Hepatic stellate cell (primary cell): ENCODE measurements around the gene MTHFS.

ENCODE experiments used
- DNase-seq: peaks from one replicate; pipeline ENCODE4 v3.0.0; 2011; ENCODE audit warnings: low spot score

Gene MTHFS

DNA sequence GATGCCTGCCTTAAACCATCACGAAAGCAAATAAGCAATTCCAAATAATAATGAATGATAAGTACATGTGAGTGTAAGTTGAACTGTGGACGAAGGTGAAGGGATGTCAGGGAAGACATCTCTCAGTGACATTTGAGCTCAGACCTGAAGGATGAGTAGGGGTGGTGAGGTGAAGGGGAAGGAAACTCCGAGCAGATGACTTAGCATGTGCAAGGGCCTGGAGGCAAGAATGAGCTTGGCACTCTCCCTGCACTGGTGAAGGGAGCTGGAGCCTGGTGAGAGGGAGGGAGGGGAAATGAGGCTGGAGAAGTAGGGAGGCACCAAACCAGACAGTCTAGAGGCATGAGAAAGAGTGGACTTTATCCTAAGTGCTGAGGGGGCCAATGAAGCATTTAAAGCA, 84.3 kb downstream of the MTHFS start:
- DNase-seq, result no peak

DNA sequence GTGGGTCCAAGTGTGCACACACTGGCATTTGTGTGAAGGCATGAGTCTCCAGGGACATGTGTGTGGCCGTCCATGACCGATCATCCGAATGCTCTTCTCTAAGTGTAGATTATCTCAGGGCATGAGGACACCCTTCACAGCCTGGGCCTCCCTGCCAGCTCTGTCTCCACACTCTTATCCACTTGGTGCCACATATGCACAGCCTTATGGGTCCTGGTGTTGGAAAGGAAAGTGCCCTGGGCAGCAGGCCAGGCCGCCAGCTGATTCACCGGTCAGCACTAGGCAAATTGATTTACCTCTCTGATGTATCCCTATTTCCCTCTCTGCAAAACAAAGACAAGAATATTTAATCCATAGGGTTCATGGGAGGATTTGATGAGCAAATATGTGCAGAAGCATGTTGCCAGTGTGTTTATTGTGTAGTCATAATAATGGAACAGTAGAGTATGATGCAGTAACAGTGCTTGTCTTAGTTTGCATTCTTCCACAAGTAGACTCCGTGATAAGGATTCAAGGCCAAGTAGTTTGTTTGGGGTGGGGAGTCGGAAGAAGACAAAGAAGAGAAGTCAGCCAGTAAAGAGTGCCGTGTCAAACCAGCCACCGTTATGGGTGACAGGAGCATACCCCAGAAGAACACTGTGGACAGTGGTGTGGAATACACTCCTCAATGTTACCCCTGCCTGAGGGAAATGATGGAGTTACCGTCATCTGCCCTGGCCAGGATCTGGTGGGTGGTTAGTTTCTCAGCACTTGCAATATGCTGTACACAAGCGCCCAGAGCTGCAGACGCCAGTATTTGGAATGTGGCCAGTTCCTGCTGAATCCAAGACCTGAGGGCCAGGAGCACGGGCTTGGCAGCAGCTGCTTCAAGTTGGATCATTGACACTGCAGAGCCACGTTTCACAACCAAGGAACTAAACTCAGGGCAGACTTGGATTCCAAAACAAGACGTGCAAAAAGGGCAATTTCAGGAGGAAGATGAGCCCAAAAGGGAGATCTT, 85.1 kb downstream of the MTHFS start:
- no peak for DNase-seq

DNA sequence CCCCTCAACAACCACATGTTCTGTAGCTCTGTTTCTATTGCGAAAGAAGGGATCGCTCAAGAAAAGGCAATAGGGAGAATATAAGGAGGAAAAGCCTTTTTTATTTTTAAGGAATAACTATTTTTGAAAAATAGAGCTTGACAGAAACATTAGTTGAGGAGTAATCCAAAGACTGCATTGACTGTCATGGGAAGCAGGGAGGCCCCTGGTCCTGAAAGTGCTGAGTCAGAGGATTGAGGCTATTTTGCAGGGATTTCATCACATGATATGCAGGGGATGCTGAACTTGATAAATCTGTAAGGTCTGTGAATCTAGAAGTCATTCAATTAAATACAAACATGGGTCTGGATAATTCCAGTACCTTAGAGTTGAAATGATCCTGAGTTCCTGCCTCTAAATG, 92.0 kb downstream of the MTHFS start:
- no peak for DNase-seq

DNA sequence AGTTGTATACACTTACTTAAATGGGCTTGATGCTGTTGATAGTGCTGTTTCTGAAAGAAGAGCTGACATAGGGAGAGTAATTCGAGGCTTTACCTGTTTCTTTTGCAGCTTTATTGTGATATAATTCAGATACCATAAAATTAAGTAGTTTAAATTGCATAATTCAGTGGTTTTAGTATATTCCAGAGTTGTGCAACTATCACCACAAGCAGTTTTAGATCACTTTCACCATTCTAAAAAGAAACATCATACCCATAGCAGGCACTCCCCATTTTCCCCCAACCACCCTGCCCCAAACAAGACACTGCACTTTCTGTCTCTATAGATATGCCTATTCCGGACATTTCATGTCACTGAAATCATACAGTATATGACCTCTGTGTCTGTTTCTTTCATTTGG, 98.5 kb downstream of the MTHFS start:
- DNase-seq, result no peak
